Measurements from ENCODE around the gene UBTF. TPM values are rescaled to one million over a fixed set of nuclear protein-coding genes. Genes with fewer than 3 reads are reported as not detected.

Gene UBTF
- total RNA-seq, 1 experiment from 2014 or later = 75.9 TPM

DNA sequence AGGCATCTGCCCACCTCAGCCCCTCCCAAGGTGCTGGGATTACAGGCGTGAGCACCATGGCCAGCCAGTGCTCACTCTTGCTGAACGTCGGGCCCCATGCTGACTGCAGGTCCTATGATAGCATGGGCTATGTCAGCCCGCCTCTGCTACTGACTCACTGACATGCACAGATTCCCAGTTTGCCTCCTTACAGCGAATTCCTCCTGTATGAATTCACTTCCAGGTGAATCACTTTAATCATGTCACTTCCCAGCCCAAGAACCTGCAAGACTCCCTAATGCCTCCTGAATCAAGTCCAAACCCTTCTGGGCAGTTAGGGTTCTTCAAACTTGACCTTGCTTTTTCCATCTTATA lies 16.1 kb upstream of the UBTF start (continued):
- TF ChIP-seq, protein P1, sequence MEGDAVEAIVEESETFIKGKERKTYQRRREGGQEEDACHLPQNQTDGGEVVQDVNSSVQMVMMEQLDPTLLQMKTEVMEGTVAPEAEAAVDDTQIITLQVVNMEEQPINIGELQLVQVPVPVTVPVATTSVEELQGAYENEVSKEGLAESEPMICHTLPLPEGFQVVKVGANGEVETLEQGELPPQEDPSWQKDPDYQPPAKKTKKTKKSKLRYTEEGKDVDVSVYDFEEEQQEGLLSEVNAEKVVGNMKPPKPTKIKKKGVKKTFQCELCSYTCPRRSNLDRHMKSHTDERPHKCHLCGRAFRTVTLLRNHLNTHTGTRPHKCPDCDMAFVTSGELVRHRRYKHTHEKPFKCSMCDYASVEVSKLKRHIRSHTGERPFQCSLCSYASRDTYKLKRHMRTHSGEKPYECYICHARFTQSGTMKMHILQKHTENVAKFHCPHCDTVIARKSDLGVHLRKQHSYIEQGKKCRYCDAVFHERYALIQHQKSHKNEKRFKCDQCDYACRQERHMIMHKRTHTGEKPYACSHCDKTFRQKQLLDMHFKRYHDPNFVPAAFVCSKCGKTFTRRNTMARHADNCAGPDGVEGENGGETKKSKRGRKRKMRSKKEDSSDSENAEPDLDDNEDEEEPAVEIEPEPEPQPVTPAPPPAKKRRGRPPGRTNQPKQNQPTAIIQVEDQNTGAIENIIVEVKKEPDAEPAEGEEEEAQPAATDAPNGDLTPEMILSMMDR (IDR thresholded peaks at IDR 0.05) = no peak
- TF ChIP-seq, protein P2, sequence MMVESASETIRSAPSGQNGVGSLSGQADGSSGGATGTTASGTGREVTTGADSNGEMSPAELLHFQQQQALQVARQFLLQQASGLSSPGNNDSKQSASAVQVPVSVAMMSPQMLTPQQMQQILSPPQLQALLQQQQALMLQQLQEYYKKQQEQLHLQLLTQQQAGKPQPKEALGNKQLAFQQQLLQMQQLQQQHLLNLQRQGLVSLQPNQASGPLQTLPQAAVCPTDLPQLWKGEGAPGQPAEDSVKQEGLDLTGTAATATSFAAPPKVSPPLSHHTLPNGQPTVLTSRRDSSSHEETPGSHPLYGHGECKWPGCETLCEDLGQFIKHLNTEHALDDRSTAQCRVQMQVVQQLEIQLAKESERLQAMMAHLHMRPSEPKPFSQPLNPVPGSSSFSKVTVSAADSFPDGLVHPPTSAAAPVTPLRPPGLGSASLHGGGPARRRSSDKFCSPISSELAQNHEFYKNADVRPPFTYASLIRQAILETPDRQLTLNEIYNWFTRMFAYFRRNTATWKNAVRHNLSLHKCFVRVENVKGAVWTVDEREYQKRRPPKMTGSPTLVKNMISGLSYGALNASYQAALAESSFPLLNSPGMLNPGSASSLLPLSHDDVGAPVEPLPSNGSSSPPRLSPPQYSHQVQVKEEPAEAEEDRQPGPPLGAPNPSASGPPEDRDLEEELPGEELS (CRISPR knock-in tag; IDR thresholded peaks at IDR 0.05) = no peak

DNA sequence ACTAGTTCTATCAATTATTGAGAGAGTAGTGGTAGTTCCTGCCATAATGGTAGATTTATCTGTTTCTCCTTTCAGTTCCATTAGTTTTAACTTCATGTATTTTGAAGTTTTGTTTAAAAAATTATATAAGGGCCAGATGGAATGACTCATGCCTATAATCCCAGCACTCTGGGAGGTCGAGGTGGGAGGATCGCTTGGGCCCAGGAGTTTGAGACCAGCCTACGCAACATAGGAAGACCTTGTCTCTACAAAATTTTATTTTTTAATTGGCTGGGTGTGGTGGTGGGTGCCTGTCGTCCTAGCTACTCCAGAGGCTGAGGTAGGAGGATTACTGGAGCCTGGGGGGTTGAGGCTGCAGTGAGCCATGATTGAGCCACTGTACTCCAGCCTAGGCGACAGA lies 14.1 kb upstream of the UBTF start:
- no peak for ATAC-seq
- no peak for DNase-seq (ENCODE audit: low spot score)

DNA sequence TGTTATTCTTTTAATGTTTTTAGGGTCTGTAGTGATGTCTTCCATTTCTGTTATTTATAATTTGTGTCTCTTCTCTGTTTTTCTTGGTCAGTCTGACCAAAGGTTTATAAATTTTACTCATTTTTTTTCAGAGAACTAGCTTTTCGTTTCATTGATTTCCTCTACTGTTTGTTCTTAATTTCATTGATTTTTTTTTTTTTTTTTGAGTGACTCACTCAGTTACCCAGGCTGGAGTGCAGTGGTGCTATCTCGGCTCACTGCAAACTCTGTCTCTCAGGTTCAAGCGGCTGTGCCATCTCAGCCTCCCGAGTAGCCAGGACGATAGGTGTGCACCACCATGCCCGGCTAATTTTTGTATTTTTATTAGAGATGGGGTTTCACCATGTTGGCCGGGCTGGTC lies 12.6 kb upstream of the UBTF start:
- ChIA-PET POLR2A (no interaction called here), CTCF (no interaction called here)
- Mint-ChIP-seq H3K36me3 (peaks cover 5% of the 10 kb centered on the region; the same call in 1 of the 2 replicates), H3K27ac (no peak overlapping the region), H3K4me3 (no peak overlapping the region), H3K4me1 (no peaks in the 10 kb centered on the region), H3K27me3 (ENCODE audit: low read depth) (peaks cover 7% of the 10 kb centered on the region), H3K9me3 (no peaks in the 10 kb centered on the region)
- ATAC-seq (no peak), DNase-seq (ENCODE audit: low spot score) (no peak)
- TF ChIP-seq FOXP1 (CRISPR knock-in tag; IDR thresholded peaks at IDR 0.05; ENCODE audit: borderline replicate concordance) = no peak
- TF ChIP-seq, protein P3, sequence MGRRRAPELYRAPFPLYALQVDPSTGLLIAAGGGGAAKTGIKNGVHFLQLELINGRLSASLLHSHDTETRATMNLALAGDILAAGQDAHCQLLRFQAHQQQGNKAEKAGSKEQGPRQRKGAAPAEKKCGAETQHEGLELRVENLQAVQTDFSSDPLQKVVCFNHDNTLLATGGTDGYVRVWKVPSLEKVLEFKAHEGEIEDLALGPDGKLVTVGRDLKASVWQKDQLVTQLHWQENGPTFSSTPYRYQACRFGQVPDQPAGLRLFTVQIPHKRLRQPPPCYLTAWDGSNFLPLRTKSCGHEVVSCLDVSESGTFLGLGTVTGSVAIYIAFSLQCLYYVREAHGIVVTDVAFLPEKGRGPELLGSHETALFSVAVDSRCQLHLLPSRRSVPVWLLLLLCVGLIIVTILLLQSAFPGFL (CRISPR knock-in tag; IDR thresholded peaks at IDR 0.05; ENCODE audit: borderline replicate concordance) = no peak
- no peak for TF ChIP-seq OVOL2 (CRISPR knock-in tag; IDR thresholded peaks at IDR 0.05; ENCODE audit: borderline replicate concordance)

More for the DNA sequence above, 14.1 kb upstream of the UBTF start:
- CTCF ChIA-PET = no interaction called here
- no peaks in the 10 kb centered on the region for H3K9me3 Mint-ChIP-seq
- POLR2A ChIA-PET = no interaction called here
- no peak overlapping the region for H3K4me3 Mint-ChIP-seq
- H3K4me1 Mint-ChIP-seq = no peaks in the 10 kb centered on the region
- no peak overlapping the region for H3K27ac Mint-ChIP-seq
- H3K36me3 Mint-ChIP-seq = peaks cover 5% of the 10 kb centered on the region; the same call in 1 of the 2 replicates
- TF ChIP-seq, protein P4, sequence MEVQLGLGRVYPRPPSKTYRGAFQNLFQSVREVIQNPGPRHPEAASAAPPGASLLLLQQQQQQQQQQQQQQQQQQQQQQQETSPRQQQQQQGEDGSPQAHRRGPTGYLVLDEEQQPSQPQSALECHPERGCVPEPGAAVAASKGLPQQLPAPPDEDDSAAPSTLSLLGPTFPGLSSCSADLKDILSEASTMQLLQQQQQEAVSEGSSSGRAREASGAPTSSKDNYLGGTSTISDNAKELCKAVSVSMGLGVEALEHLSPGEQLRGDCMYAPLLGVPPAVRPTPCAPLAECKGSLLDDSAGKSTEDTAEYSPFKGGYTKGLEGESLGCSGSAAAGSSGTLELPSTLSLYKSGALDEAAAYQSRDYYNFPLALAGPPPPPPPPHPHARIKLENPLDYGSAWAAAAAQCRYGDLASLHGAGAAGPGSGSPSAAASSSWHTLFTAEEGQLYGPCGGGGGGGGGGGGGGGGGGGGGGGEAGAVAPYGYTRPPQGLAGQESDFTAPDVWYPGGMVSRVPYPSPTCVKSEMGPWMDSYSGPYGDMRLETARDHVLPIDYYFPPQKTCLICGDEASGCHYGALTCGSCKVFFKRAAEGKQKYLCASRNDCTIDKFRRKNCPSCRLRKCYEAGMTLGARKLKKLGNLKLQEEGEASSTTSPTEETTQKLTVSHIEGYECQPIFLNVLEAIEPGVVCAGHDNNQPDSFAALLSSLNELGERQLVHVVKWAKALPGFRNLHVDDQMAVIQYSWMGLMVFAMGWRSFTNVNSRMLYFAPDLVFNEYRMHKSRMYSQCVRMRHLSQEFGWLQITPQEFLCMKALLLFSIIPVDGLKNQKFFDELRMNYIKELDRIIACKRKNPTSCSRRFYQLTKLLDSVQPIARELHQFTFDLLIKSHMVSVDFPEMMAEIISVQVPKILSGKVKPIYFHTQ (CRISPR knock-in tag; IDR thresholded peaks at IDR 0.05) = no peak
- TF ChIP-seq MYBL2 (CRISPR knock-in tag; IDR thresholded peaks at IDR 0.05) (no peak), CREM (CRISPR knock-in tag; IDR thresholded peaks at IDR 0.05) (no peak), IRF2 (CRISPR knock-in tag; IDR thresholded peaks at IDR 0.05; ENCODE audit: borderline replicate concordance, low read depth) (no peak), CREB1 (CRISPR knock-in tag; IDR thresholded peaks at IDR 0.05) (no peak), SP1 (CRISPR knock-in tag; conservative IDR thresholded peaks at IDR 0.05) (no peak), RELA (CRISPR knock-in tag; IDR thresholded peaks at IDR 0.05; ENCODE audit: borderline replicate concordance) (no peak), SMAD3 (CRISPR knock-in tag; IDR thresholded peaks at IDR 0.05; ENCODE audit: borderline replicate concordance) (no peak), TCF7 (CRISPR knock-in tag; IDR thresholded peaks at IDR 0.05; ENCODE audit: low read depth) (no peak)
- TF ChIP-seq, protein P5, sequence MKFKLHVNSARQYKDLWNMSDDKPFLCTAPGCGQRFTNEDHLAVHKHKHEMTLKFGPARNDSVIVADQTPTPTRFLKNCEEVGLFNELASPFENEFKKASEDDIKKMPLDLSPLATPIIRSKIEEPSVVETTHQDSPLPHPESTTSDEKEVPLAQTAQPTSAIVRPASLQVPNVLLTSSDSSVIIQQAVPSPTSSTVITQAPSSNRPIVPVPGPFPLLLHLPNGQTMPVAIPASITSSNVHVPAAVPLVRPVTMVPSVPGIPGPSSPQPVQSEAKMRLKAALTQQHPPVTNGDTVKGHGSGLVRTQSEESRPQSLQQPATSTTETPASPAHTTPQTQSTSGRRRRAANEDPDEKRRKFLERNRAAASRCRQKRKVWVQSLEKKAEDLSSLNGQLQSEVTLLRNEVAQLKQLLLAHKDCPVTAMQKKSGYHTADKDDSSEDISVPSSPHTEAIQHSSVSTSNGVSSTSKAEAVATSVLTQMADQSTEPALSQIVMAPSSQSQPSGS (CRISPR knock-in tag; IDR thresholded peaks at IDR 0.05; ENCODE audit: borderline replicate concordance, low read depth) = no peak
- TF ChIP-seq, protein P6, sequence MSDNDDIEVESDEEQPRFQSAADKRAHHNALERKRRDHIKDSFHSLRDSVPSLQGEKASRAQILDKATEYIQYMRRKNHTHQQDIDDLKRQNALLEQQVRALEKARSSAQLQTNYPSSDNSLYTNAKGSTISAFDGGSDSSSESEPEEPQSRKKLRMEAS (CRISPR knock-in tag; IDR thresholded peaks at IDR 0.05) = no peak
- TF ChIP-seq, protein P7, sequence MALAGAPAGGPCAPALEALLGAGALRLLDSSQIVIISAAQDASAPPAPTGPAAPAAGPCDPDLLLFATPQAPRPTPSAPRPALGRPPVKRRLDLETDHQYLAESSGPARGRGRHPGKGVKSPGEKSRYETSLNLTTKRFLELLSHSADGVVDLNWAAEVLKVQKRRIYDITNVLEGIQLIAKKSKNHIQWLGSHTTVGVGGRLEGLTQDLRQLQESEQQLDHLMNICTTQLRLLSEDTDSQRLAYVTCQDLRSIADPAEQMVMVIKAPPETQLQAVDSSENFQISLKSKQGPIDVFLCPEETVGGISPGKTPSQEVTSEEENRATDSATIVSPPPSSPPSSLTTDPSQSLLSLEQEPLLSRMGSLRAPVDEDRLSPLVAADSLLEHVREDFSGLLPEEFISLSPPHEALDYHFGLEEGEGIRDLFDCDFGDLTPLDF (CRISPR knock-in tag; IDR thresholded peaks at IDR 0.05) = no peak
- H3K27me3 Mint-ChIP-seq (ENCODE audit: low read depth) = peaks cover 7% of the 10 kb centered on the region
